ENCODE results near the gene ATP11C.

Gene ATP11C

DNA sequence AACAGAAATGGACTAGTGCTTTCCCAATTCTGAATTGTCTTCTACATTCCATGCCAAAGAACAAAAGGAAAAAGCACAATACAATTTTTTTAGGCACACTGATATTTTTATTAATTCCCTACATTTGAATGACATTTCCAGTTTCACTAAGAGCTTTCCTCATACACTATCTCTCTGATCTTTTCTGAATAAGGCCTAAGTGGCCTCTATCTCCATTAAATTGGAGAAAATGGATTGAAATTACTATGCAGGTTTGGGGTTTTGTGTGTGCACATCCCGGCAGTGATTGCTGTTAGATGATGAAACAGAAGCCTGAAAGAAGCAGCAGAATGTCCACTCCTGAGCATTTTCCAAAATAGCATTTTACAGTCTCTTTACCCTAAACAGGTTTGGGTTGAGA, 104.0 kb downstream of the ATP11C start:
- intact Hi-C loops (cut with micrococcal nuclease) = no loop called here
- peaks cover 11% of the 10 kb centered on the region for H3K4me1 Mint-ChIP-seq (ENCODE audit: low read depth)

DNA sequence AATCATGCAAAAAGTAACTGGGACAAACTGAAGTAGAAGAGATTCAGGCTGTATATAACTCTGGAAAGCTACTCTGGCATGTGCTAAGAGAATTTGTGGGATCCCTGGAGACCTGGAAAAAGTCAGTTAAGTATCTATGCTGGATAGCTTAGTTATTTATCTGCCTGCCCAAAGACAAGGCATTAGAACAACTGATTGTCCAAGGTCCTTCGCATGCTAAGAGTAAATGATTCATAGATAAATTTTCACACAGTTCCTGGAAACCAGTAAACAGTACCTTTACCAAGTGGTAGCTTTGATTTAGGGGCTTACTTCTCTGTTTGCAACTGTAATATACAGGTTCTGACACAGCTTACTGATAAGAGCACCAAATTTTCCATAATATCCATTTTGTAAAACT, 104.8 kb downstream of the ATP11C start:
- H3K27me3 Mint-ChIP-seq = no peaks in the 10 kb centered on the region
- no peak overlapping the region for H3K27ac Mint-ChIP-seq
- no peaks in the 10 kb centered on the region for H3K9me3 Mint-ChIP-seq
- no peaks in the 10 kb centered on the region for H3K36me3 Mint-ChIP-seq (ENCODE audit: low read depth)
- intact Hi-C loops (cut with micrococcal nuclease) = no loop called here
- peaks cover 16% of the 10 kb centered on the region for H3K4me1 Mint-ChIP-seq (ENCODE audit: low read depth)
- H3K4me3 Mint-ChIP-seq = no peak overlapping the region

More for the DNA sequence above, 104.0 kb downstream of the ATP11C start:
- no peak overlapping the region for H3K27ac Mint-ChIP-seq
- H3K4me3 Mint-ChIP-seq = no peak overlapping the region
- no peaks in the 10 kb centered on the region for H3K9me3 Mint-ChIP-seq
- H3K27me3 Mint-ChIP-seq = no peaks in the 10 kb centered on the region
- H3K36me3 Mint-ChIP-seq (ENCODE audit: low read depth) = no peaks in the 10 kb centered on the region

DNA sequence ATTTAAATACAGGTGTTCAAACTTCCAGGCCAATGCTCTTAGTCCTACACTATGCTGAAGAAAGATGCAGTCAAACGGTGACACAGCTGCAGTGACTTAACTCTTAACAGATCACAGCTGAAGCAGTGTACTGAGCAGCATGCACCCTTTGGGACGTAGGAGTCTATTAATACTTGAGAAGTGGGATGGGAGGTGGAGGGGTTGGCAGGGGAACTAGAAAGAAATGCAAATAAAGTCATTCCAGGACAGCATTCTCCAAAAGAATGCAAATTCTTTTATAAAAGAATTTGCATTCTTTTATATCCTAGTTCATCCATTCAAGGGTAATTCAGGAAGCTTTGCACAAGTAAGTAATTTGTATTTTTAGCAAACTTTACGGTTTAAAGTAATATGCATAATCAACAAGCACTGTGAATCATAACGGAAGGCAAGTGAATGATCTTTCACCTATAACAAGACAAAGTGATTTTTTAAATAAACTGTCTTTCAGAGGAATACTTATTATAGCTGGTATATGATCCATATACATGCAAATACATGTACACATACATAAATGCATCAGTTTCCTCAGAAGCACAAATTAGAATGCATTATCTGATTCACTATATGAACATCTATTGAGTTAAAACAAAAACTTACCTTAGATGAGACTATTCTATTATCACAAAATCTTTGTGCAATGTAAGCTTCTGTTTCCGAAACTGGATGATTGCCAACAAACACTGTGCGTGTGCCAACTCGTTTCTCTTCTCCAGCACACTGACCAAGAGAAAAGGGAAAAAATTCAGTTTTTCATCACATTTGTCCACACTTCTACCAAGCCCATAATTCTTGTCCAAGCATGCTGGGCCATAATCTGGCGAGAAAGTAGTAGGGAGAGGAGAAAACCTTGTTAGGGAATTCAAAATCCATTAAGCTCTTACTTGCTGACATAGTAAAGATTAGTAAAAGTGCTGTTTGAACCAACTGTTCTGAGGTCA, 106.5 kb downstream of the ATP11C start:
- Mint-ChIP-seq H3K27ac (no peak overlapping the region), H3K27me3 (no peaks in the 10 kb centered on the region), H3K36me3 (ENCODE audit: low read depth) (no peaks in the 10 kb centered on the region), H3K4me1 (ENCODE audit: low read depth) (peaks cover 9% of the 10 kb centered on the region), H3K9me3 (no peaks in the 10 kb centered on the region), H3K4me3 (no peak overlapping the region)
- intact Hi-C loops (cut with micrococcal nuclease) = no loop called here

DNA sequence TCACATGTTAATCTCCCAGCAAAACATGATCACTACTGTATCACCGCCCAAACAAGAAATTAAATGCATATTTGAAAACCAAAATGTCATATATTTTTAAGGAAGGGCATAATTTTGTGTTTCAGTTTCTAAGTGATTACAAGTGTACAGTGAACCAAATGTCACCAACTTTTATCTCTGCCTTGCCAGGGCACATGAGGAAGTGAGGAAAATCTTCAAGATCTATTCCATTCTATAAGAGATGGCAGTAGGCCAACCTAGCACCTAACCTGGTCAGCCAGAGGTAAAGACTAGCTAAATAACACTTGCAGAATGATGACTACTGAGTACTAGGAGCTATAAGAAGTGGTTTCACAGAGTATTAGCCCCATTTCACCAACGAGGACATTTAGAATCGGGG, 107.2 kb downstream of the ATP11C start:
- Mint-ChIP-seq H3K4me3 (no peak overlapping the region), H3K4me1 (ENCODE audit: low read depth) (peaks cover 5% of the 10 kb centered on the region), H3K36me3 (ENCODE audit: low read depth) (no peaks in the 10 kb centered on the region), H3K9me3 (no peaks in the 10 kb centered on the region), H3K27ac (no peak overlapping the region), H3K27me3 (no peaks in the 10 kb centered on the region)
- intact Hi-C loops (cut with micrococcal nuclease) = no loop called here

DNA sequence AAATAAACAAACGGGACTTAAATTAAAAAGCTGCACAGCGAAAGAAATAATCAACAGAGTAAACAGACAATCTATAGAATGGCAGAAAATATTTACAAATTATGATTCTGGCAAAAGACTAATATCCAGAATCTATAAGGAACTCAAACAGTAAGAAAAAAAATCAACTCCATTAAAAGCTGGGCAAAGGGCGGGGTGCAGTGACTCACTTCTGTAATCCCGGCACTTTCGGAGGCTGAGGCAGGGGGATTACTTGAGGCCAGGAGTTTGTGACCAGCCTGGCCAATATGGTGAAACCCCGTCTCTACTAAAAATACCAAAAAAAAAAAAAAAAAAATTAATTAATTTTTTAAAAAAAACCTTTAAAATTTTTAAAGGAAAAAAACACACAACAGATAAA, 109.0 kb downstream of the ATP11C start:
- intact Hi-C loops (cut with micrococcal nuclease) = no loop called here
- H3K4me3 Mint-ChIP-seq = no peak overlapping the region
- no peaks in the 10 kb centered on the region for H3K27me3 Mint-ChIP-seq
- H3K36me3 Mint-ChIP-seq (ENCODE audit: low read depth) = peaks cover 1% of the 10 kb centered on the region
- H3K4me1 Mint-ChIP-seq (ENCODE audit: low read depth) = peaks cover 5% of the 10 kb centered on the region
- no peak overlapping the region for H3K27ac Mint-ChIP-seq
- no peaks in the 10 kb centered on the region for H3K9me3 Mint-ChIP-seq

DNA sequence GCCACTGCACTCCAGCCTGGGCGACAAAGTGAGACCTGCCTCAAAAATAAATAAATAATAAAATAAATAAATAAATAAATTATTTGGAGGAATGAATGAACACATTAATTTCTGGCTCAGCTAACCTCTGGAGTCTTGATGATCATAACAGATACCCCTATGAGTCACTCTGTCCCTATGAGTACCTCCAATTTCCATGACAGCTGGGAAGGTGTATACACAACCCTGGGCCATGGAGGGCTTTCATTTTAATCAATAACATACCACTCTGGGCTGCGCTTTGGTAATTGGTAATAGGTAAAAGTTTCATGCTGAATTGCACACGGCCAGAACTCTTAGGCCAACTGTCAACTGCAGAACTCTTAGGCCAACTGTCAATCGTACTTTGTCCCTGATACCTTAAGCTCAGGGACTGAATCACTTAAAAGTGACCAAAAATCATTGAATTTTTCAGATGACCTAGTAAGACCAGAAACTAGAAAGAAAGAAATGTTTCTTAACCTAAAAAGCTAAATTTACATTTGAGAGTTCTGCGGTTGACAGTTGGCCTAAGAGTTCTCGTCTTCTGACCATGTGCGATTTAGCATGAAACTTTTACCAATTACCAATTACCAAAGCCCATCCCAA, 112.4 kb downstream of the ATP11C start:
- H3K27ac Mint-ChIP-seq = no peak overlapping the region
- intact Hi-C loops (cut with micrococcal nuclease) = no loop called here

DNA sequence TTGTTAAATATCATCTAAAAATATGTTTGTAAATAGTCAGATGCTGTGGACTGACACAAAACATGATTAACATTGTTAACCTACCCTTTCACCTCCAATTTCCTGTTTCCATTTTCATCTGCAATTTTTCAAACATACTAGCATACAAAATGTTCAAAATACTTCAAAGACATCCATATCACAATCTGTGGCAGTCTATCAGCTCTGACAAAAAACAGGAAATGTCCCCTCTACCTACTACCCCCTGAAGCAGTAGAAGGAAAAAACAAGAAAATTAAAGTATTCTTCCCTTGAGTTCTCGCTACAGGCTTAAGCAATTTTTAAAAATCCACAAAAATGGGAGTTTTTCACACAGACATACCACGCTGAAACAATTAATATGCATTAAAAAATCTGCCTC, 116.6 kb downstream of the ATP11C start:
- no peak overlapping the region for H3K27ac Mint-ChIP-seq
- no peaks in the 10 kb centered on the region for H3K27me3 Mint-ChIP-seq
- no peaks in the 10 kb centered on the region for H3K9me3 Mint-ChIP-seq
- H3K4me3 Mint-ChIP-seq = no peak overlapping the region
- peaks cover 49% of the 10 kb centered on the region for H3K36me3 Mint-ChIP-seq (ENCODE audit: low read depth)
- H3K4me1 Mint-ChIP-seq (ENCODE audit: low read depth) = peaks cover 6% of the 10 kb centered on the region
- intact Hi-C loops (cut with micrococcal nuclease) = no loop called here

More for the DNA sequence above, 112.4 kb downstream of the ATP11C start:
- Mint-ChIP-seq H3K27me3 (no peaks in the 10 kb centered on the region), H3K36me3 (ENCODE audit: low read depth) (peaks cover 31% of the 10 kb centered on the region), H3K9me3 (no peaks in the 10 kb centered on the region), H3K4me3 (no peak overlapping the region), H3K4me1 (ENCODE audit: low read depth) (peaks cover 5% of the 10 kb centered on the region)

DNA sequence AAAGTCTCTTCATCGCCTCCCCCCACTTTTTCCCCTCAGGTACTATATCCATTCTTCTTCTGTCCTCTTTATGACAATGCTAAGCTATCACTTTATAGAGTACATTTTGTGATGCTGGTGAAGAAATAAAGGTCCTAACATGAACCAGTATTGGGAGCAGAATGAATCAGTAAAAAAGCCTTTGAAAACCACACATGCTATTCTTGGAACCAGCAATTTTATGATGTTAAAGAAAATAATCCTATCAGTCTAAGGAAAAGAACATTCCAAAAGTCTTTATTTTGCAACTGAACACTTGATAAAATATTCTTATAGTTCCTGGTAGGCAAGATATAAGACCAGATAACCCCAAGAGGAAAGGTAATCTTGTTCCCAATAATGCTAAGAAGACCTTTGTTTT, 117.1 kb downstream of the ATP11C start:
- Mint-ChIP-seq H3K4me1 (ENCODE audit: low read depth) (peaks cover 6% of the 10 kb centered on the region), H3K9me3 (no peaks in the 10 kb centered on the region), H3K27ac (no peak overlapping the region), H3K27me3 (no peaks in the 10 kb centered on the region), H3K4me3 (no peak overlapping the region), H3K36me3 (ENCODE audit: low read depth) (peaks cover 53% of the 10 kb centered on the region)
- intact Hi-C loops (cut with micrococcal nuclease) = no loop called here

DNA sequence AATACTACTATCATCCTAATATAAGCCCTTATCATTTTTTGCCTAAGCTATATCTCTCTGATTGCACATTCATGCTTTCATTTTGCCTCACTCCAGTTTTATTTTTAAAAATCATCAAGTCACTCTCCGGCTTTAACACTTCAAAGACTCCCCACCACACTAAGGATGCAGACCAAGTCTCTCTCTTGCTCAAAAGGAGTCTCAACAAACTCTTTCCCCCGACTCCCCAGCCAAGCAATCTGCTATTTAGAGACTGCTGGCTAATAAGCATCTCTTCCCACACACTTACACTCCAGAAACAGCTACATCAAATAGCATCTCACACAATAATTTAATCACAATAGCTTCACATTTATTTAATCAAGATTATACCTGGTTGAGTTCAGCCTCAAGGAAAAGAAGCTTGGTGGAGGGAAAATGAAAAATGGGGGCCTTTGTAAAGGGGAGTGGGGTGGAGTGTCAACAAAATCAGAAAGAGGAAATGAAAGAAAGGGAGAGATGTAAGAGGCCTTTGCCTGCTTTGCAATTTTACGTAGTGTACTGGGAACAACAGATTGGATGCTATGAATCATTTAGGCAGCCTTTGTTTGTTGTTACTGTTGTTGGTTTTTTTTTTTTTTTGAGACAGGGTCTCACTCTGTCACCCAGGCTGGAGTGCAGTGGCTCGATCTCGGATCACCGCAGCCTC, 120.8 kb downstream of the ATP11C start:
- H3K36me3 Mint-ChIP-seq (ENCODE audit: low read depth) = peaks cover 59% of the 10 kb centered on the region
- no peak overlapping the region for H3K4me3 Mint-ChIP-seq
- intact Hi-C loops (cut with micrococcal nuclease) = no loop called here
- H3K27me3 Mint-ChIP-seq = no peaks in the 10 kb centered on the region
- H3K27ac Mint-ChIP-seq = peak overlapping the region; percentile 10
- peaks cover 6% of the 10 kb centered on the region for H3K4me1 Mint-ChIP-seq (ENCODE audit: low read depth)
- no peaks in the 10 kb centered on the region for H3K9me3 Mint-ChIP-seq

DNA sequence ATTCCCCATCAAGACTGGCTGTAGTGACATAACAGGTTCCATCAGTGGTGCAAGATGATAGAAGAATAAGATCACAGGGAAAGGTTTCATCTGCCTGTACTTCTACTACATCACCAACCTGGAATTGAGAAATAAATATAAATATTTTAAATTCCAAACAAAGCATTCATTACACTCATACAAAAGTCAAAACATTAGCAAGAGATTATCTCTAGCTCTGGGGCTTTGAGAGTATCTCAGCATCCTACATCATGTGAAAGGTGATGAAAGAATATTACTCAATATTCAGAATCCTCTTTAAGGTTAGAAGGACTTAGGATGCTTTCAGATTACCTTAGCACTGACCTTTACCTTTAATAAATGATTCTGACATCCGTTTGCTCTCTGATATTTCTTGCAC, 128.4 kb downstream of the ATP11C start:
- intact Hi-C loops (cut with micrococcal nuclease) = loop anchor here (2.0 kb wide), 1 partner anchor 64 kb away; no protein-coding TSS in a partner anchor
- H3K27ac Mint-ChIP-seq = no peak overlapping the region
- H3K27me3 Mint-ChIP-seq = no peaks in the 10 kb centered on the region
- no peaks in the 10 kb centered on the region for H3K4me1 Mint-ChIP-seq (ENCODE audit: low read depth)
- peaks cover 52% of the 10 kb centered on the region for H3K36me3 Mint-ChIP-seq (ENCODE audit: low read depth)
- no peaks in the 10 kb centered on the region for H3K9me3 Mint-ChIP-seq
- no peak overlapping the region for H3K4me3 Mint-ChIP-seq

DNA sequence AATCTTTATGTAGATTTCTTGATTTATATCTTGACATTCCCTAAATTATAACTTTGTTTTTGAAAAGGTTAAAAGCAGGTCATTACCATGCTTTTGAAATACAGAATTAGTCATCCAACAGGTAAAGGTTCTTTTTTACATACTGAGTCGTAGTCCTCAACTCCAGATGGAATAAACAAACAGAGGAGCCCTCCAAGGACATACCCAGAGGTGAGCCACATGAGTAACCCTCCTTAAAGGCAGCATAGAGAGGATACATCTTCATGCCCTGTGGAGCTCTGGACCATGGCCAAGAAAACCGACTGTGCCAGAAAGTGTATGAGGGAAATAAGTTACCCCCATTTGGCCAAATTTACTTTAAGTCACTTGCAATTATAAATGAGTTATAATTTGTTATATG, 129.6 kb downstream of the ATP11C start:
- H3K36me3 Mint-ChIP-seq (ENCODE audit: low read depth) = peaks cover 56% of the 10 kb centered on the region
- no peak overlapping the region for H3K27ac Mint-ChIP-seq
- H3K9me3 Mint-ChIP-seq = no peaks in the 10 kb centered on the region
- no peak overlapping the region for H3K4me3 Mint-ChIP-seq
- intact Hi-C loops (cut with micrococcal nuclease) = no loop called here
- H3K4me1 Mint-ChIP-seq (ENCODE audit: low read depth) = no peaks in the 10 kb centered on the region
- H3K27me3 Mint-ChIP-seq = no peaks in the 10 kb centered on the region

DNA sequence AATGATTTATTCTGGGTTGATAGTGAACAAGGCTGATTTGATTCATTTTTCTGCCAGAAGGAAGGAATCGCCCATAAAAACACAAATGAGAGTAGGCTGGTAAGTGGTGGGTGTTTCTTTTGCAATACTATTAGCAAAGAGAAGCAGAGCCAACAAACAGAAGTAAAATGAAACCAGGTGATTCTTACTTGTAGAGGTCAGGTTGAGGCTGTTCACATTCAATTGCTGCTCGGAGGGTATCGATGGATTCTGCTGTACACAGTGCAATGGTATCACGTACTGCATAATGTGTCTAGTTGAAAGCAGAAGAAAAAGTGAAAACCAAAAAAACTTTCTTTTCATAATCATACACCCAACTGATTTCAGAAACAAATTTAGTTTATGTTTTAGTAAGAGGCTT, 130.8 kb downstream of the ATP11C start:
- Mint-ChIP-seq H3K4me1 (ENCODE audit: low read depth) (no peaks in the 10 kb centered on the region), H3K4me3 (no peak overlapping the region), H3K27ac (no peak overlapping the region), H3K27me3 (no peaks in the 10 kb centered on the region), H3K9me3 (no peaks in the 10 kb centered on the region), H3K36me3 (ENCODE audit: low read depth) (peaks cover 44% of the 10 kb centered on the region)
- intact Hi-C loops (cut with micrococcal nuclease) = no loop called here

DNA sequence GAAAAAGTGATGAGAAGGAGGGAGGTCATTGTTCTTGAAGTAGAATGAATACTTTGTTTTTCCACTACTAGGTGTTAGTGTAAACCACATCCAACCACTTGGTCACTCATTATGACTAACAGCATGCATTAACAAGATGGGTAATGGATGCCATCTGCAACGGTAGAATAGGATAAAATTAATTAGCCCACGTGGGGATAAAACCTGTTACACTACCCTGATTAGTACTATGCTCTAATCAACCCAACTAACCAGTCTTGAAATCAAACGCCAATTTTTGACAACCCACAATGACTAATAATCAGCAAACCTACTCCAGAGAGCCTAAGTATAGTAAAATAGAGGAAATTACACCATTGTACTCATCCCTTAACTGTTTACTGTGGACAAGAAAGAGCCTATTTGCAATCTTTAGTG, 131.4 kb downstream of the ATP11C start:
- H3K27me3 Mint-ChIP-seq = no peaks in the 10 kb centered on the region
- peaks cover 38% of the 10 kb centered on the region for H3K36me3 Mint-ChIP-seq (ENCODE audit: low read depth)
- H3K4me1 Mint-ChIP-seq (ENCODE audit: low read depth) = no peaks in the 10 kb centered on the region
- intact Hi-C loops (cut with micrococcal nuclease) = no loop called here
- no peaks in the 10 kb centered on the region for H3K9me3 Mint-ChIP-seq
- H3K27ac Mint-ChIP-seq = no peak overlapping the region
- no peak overlapping the region for H3K4me3 Mint-ChIP-seq

DNA sequence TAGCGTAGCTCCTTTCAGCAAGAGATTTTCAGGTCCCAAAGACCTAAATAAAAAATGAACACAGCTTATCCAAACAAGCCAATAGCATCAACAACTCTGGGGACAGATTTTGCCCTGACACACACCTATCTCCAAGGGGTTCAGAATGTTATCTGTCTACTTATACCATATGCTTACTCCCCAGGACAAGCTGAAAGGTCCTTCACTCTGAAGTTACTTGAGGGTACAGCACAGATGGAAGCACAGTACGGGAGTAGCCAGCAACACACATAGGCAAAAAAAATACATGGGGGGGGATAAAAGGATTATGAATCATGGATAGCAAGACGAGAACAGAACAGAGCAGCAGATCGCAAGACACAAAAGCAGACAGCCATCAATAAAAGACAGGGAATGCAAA, 134.2 kb downstream of the ATP11C start:
- Mint-ChIP-seq H3K4me1 (ENCODE audit: low read depth) (no peaks in the 10 kb centered on the region), H3K4me3 (no peak overlapping the region), H3K9me3 (no peaks in the 10 kb centered on the region), H3K36me3 (ENCODE audit: low read depth) (peaks cover 46% of the 10 kb centered on the region), H3K27ac (no peak overlapping the region), H3K27me3 (no peaks in the 10 kb centered on the region)
- intact Hi-C loops (cut with micrococcal nuclease) = no loop called here

Data from dendritic cell treated with granulocyte-macrophage colony-stimulating factor and Interleukin-4, amounts not matched to agents 40 ng/mL and 50 ng/mL, for 4 days (primary cell).